GM23338 (cell line): ENCODE results near the gene MRPS22. TPM values are rescaled to one million over a fixed set of nuclear protein-coding genes. Genes with fewer than 3 reads are reported as not detected.

ENCODE experiments used
- ATAC-seq: fragments of 200-7000 bp; cut with Tn5 transposase; 3 replicates; pipeline ENCODE4 v1.9.1; 2020
- DNase-seq: peaks from one replicate; pipeline ENCODE4 v3.0.0-alpha.2; 2015; ENCODE audit warnings: low spot score
- H2AFZ ChIP-seq: fragments of 200-600 bp; sonication (generic); 2 replicates; pipeline ENCODE4 v1.8.0; 2016; ENCODE audit warnings: antibody characterized with exemption, mild to moderate bottlenecking, moderate library complexity
- H3F3A ChIP-seq: fragments of 200-600 bp; sonication (generic); replicated peaks from 2 replicates; pipeline ENCODE4 v1.8.0; 2017; ENCODE audit warnings: antibody characterized with exemption, mixed run types, low read depth
- H3K27ac ChIP-seq: fragments of 200-600 bp; sonication (generic); 2 replicates; pipeline ENCODE4 v1.6.1; 2016; ENCODE audit warnings: low read depth
- H3K27me3 ChIP-seq: fragments of 200-600 bp; sonication (generic); 2 replicates; pipeline ENCODE4 v1.8.0; 2016; ENCODE audit warnings: mild to moderate bottlenecking, mixed run types, moderate library complexity; ENCODE audit not compliant: insufficient read depth
- H3K36me3 ChIP-seq: fragments of 200-600 bp; sonication (generic); 2 replicates; pipeline ENCODE4 v1.8.0; 2016; ENCODE audit warnings: mild to moderate bottlenecking; ENCODE audit not compliant: insufficient read depth
- H3K4me1 ChIP-seq: fragments of 200-600 bp; sonication (generic); 2 replicates; pipeline ENCODE4 v1.8.0; 2016; ENCODE audit warnings: mild to moderate bottlenecking, moderate library complexity; ENCODE audit not compliant: insufficient read depth
- H3K4me2 ChIP-seq: fragments of 200-600 bp; sonication (generic); 2 replicates; pipeline ENCODE4 v1.7.1; 2017; ENCODE audit warnings: mixed run types
- H3K4me3 ChIP-seq: fragments of 200-600 bp; sonication (generic); 2 replicates; pipeline ENCODE4 v1.6.1; 2016; ENCODE audit warnings: mixed run types
- H3K79me2 ChIP-seq: fragments of 200-600 bp; sonication (generic); replicated peaks from 2 replicates; pipeline ENCODE4 v1.8.0; 2017; ENCODE audit warnings: mild to moderate bottlenecking; ENCODE audit not compliant: insufficient read depth
- H3K9me2 ChIP-seq: fragments of 200-600 bp; sonication (generic); 2 replicates; pipeline ENCODE4 v1.8.0; 2017; ENCODE audit not compliant: insufficient read depth
- H4K20me1 ChIP-seq: fragments of 200-600 bp; sonication (generic); replicated peaks from 2 replicates; pipeline ENCODE4 v1.8.0; 2017; ENCODE audit warnings: mild to moderate bottlenecking; ENCODE audit not compliant: insufficient read depth
- H3K27ac Mint-ChIP-seq: 2 replicates; pipeline ENCODE4 v1.8.0; 2020; ENCODE audit warnings: inconsistent platforms, mild to moderate bottlenecking, moderate library complexity, mixed read lengths
- H3K27me3 Mint-ChIP-seq: 3 replicates; pipeline ENCODE4 v1.8.0; 2022; ENCODE audit warnings: low read depth, mild to moderate bottlenecking, moderate library complexity, mixed read lengths, inconsistent platforms; ENCODE audit not compliant: insufficient read depth, poor library complexity
- H3K36me3 Mint-ChIP-seq: 3 replicates; pipeline ENCODE4 v1.8.0; 2021; ENCODE audit warnings: low read depth, mild to moderate bottlenecking, inconsistent platforms, moderate library complexity, mixed read lengths
- H3K4me1 Mint-ChIP-seq: 3 replicates; pipeline ENCODE4 v1.8.0; 2020; ENCODE audit warnings: mild to moderate bottlenecking, inconsistent platforms, mixed read lengths
- H3K4me3 Mint-ChIP-seq: 3 replicates; pipeline ENCODE4 v1.8.0; 2021; ENCODE audit warnings: moderate library complexity, mild to moderate bottlenecking, inconsistent platforms, mixed read lengths
- H3K9me3 Mint-ChIP-seq: 3 replicates; pipeline ENCODE4 v1.8.0; 2020; ENCODE audit warnings: moderate library complexity, mild to moderate bottlenecking, inconsistent platforms, mixed read lengths
- POLR2AphosphoS5 ChIP-seq: IDR thresholded peaks from 2 replicates; pipeline ENCODE4 v1.6.1; 2016; ENCODE audit warnings: antibody characterized with exemption, low read depth
- STAT1 ChIP-seq: IDR thresholded peaks from one replicate; pipeline ENCODE4 v1.6.1; 2016; ENCODE audit warnings: antibody characterized with exemption; ENCODE audit not compliant: unreplicated experiment
- ZNF114 ChIP-seq: fragments of 250-450 bp; sonication (Bioruptor Pico); IDR thresholded peaks from 2 replicates; pipeline ENCODE4 v1.5.0; 2020; ENCODE audit warnings: mild to moderate bottlenecking, moderate library complexity
- polyA plus RNA-seq: library from polyadenylated mRNA; unstranded; fragments of >200 nt; fragmentation: Nextera tagmentation; extraction: Ambion mirVana; gene quantifications from 2 replicates; pipeline ENCODE4 v1.2.1, GENCODE V29; 2016
- total RNA-seq: library from RNA; depleted of rRNA; stranded (reverse); fragments of >200 nt; shearing (Covaris generic); gene quantifications from 2 replicates; pipeline ENCODE4 v1.2.3, GENCODE V29; 2014
- TF ChIP-seq, protein P1 (sequence below): fragments of 250-450 bp; sonication (Bioruptor Pico); IDR thresholded peaks from 2 replicates; pipeline ENCODE4 v1.5.0; 2020; ENCODE audit warnings: mild to moderate bottlenecking, moderate library complexity

Gene MRPS22
- total and polyA plus RNA-seq, 2 experiments from 2014 or later = 58.4 to 65.6 TPM

DNA sequence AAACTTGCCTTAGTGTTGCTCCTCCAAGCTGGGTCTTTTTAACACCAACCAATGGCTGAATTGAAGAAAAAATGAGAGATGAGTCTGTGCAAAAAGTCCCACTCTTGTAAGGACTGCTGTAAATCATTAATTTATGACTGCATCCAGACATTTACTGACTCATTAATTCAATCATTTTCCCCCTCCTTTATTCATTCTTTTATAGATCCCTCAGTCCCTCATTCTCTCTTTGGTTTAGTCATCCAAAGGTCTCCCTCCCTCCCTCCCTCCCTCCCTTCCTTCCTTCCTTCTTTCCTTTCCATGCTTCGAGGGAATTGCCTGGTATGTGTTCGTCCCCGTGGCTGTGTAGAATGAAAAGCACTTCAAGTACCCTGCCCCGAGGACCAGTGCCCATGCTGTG is 35.3 kb upstream of the MRPS22 start:
- Histone ChIP-seq H3F3A (no peaks in the 10 kb centered on the region), H3K9me2 (peaks cover 2% of the 10 kb centered on the region; the same call in 1 of the 2 replicates), H3K4me1 (peaks cover 3% of the 10 kb centered on the region; the same call in 1 of the 2 replicates), H3K79me2 (no peaks in the 10 kb centered on the region), H3K4me2 (no peak overlapping the region), H3K27ac (no peak overlapping the region), H3K4me3 (no peak overlapping the region), H3K36me3 (no peaks in the 10 kb centered on the region), H3K27me3 (no peaks in the 10 kb centered on the region), H4K20me1 (no peaks in the 10 kb centered on the region), H2AFZ (no peak overlapping the region)
- TF ChIP-seq, protein P1, sequence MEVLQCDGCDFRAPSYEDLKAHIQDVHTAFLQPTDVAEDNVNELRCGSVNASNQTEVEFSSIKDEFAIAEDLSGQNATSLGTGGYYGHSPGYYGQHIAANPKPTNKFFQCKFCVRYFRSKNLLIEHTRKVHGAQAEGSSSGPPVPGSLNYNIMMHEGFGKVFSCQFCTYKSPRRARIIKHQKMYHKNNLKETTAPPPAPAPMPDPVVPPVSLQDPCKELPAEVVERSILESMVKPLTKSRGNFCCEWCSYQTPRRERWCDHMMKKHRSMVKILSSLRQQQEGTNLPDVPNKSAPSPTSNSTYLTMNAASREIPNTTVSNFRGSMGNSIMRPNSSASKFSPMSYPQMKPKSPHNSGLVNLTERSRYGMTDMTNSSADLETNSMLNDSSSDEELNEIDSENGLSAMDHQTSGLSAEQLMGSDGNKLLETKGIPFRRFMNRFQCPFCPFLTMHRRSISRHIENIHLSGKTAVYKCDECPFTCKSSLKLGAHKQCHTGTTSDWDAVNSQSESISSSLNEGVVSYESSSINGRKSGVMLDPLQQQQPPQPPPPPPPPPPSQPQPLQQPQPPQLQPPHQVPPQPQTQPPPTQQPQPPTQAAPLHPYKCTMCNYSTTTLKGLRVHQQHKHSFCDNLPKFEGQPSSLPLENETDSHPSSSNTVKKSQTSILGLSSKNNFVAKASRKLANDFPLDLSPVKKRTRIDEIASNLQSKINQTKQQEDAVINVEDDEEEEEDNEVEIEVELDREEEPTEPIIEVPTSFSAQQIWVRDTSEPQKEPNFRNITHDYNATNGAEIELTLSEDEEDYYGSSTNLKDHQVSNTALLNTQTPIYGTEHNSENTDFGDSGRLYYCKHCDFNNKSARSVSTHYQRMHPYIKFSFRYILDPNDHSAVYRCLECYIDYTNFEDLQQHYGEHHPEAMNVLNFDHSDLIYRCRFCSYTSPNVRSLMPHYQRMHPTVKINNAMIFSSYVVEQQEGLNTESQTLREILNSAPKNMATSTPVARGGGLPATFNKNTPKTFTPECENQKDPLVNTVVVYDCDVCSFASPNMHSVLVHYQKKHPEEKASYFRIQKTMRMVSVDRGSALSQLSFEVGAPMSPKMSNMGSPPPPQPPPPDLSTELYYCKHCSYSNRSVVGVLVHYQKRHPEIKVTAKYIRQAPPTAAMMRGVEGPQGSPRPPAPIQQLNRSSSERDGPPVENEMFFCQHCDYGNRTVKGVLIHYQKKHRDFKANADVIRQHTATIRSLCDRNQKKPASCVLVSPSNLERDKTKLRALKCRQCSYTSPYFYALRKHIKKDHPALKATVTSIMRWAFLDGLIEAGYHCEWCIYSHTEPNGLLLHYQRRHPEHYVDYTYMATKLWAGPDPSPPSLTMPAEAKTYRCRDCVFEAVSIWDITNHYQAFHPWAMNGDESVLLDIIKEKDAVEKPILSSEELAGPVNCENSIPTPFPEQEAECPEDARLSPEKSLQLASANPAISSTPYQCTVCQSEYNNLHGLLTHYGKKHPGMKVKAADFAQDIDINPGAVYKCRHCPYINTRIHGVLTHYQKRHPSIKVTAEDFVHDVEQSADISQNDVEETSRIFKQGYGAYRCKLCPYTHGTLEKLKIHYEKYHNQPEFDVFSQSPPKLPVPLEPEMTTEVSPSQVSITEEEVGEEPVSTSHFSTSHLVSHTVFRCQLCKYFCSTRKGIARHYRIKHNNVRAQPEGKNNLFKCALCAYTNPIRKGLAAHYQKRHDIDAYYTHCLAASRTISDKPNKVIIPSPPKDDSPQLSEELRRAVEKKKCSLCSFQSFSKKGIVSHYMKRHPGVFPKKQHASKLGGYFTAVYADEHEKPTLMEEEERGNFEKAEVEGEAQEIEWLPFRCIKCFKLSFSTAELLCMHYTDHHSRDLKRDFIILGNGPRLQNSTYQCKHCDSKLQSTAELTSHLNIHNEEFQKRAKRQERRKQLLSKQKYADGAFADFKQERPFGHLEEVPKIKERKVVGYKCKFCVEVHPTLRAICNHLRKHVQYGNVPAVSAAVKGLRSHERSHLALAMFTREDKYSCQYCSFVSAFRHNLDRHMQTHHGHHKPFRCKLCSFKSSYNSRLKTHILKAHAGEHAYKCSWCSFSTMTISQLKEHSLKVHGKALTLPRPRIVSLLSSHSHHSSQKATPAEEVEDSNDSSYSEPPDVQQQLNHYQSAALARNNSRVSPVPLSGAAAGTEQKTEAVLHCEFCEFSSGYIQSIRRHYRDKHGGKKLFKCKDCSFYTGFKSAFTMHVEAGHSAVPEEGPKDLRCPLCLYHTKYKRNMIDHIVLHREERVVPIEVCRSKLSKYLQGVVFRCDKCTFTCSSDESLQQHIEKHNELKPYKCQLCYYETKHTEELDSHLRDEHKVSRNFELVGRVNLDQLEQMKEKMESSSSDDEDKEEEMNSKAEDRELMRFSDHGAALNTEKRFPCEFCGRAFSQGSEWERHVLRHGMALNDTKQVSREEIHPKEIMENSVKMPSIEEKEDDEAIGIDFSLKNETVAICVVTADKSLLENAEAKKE (CRISPR knock-in tag) = no peak
- no peak for TF ChIP-seq STAT1
- peaks cover 14% of the 10 kb centered on the region for H3K4me1 Mint-ChIP-seq
- no peaks in the 10 kb centered on the region for H3K9me3 Mint-ChIP-seq
- no peaks in the 10 kb centered on the region for H3K36me3 Mint-ChIP-seq
- no peak for DNase-seq
- no peak for ATAC-seq
- H3K27me3 Mint-ChIP-seq = peaks cover 10% of the 10 kb centered on the region
- no peak overlapping the region for H3K4me3 Mint-ChIP-seq
- no peak overlapping the region for H3K27ac Mint-ChIP-seq

DNA sequence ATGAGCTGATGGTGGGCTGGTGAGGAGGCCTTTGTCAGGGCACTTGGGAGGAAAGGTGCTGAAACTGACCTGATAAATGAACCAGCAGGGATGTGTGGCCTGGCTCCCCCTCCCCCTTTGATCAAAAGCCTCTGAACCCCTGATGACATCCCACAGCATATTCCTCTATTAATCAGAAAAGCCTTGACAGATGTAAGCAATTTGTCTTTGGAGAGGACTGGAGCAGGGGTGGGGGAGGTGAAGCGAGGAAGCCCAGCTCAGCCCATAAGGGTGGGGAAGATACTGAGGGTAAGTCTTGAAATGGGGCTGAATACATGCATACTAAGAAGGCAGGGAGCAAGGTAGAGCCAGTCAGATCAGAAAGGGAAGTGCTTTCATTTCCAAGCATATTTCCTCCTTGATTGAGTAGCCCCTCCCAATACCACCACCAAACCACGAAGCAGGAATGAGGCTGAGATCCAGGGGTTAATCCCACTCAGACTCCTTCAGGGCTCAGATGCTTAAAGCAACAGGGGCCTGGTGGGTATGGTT is 34.7 kb upstream of the MRPS22 start:
- Histone ChIP-seq H3K4me3 (no peak overlapping the region), H3F3A (no peaks in the 10 kb centered on the region), H3K27me3 (no peaks in the 10 kb centered on the region), H3K27ac (no peak overlapping the region), H4K20me1 (no peaks in the 10 kb centered on the region), H3K36me3 (no peaks in the 10 kb centered on the region), H3K79me2 (no peaks in the 10 kb centered on the region), H3K9me2 (peaks cover 2% of the 10 kb centered on the region; the same call in 1 of the 2 replicates), H2AFZ (no peak overlapping the region), H3K4me1 (peaks cover 3% of the 10 kb centered on the region; the same call in 1 of the 2 replicates), H3K4me2 (no peak overlapping the region)
- Mint-ChIP-seq H3K4me3 (no peak overlapping the region), H3K36me3 (no peaks in the 10 kb centered on the region), H3K27ac (no peak overlapping the region), H3K9me3 (no peaks in the 10 kb centered on the region), H3K27me3 (peaks cover 10% of the 10 kb centered on the region), H3K4me1 (peaks cover 14% of the 10 kb centered on the region)
- DNase-seq = no peak
- ATAC-seq = no peak
- TF ChIP-seq, protein P1 (CRISPR knock-in tag) = no peak
- TF ChIP-seq ZNF114 (CRISPR knock-in tag) (no peak), POLR2AphosphoS5 (no peak), STAT1 (no peak)
